HG03457 (cell line): ENCODE data around the gene MINDY4B.
"Not testable (repeated sequence)": the region's sequence is repeated elsewhere in the genome, so short reads cannot be mapped to it uniquely, and the experiment has no call there.

ENCODE experiments used
- ATAC-seq: cut with Tn5 transposase; IDR thresholded peaks from one replicate; pipeline ENCODE4 v1.9.1; 2021; ENCODE audit warnings: moderate number of reproducible peaks; ENCODE audit not compliant: unreplicated experiment

Gene MINDY4B

DNA sequence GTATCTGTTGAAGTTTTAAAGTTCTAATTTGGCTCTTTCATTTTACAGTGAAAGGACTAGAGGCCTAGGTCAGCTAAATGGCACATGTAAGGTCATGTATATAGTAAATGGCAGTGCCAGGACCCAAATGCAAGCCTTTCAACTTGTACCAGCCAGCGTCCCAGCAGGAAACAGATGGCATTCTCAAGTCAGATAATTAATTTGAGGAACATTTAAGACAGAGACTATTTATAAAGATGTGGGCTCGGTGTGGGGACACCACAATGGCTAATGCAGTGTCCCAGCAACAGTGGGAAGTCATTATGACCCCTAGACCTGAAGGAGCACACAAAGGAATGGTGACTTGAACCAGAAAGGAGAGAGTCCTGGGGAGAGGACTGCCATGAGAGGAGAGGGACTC lies 6.1 kb downstream of the MINDY4B start:
- ATAC-seq, result no peak

DNA sequence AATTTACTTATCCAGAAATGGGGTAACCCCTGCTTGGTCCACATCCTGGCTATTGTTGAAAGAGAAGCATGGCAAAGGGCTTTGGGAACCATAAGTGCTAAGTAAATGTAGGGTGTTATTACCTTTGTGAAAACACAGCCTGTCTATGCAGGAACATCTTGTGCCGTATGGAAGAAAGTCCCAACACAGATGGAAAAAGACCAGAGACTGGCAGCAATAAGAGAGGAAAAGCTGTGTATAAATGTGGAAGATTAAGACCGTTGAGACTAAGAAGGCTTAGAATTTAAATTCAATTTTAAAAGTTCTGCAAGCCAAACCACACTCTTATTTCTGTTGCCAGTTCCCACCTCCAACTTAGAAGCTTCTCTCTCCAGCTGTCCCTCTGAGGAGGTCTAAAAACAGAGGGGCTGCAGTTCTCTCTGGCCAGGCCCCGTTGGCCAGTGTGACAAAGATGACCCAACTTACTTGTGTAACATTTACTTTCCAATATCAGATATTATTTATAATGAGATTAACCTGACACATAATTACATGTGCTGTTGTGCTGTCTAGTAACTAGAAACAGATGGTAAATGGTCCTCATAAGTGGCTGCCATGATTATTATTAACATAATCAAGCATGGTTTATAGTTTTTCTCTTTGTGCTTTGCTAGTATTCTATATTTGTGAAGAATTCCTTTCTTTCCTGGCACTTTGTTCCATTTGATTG lies 7.0 kb downstream of the MINDY4B start:
- ATAC-seq, result no peak

GRCh38 chr3:150897592-150897991 lies 7.6 kb downstream of the MINDY4B start:
- no peak for ATAC-seq

DNA sequence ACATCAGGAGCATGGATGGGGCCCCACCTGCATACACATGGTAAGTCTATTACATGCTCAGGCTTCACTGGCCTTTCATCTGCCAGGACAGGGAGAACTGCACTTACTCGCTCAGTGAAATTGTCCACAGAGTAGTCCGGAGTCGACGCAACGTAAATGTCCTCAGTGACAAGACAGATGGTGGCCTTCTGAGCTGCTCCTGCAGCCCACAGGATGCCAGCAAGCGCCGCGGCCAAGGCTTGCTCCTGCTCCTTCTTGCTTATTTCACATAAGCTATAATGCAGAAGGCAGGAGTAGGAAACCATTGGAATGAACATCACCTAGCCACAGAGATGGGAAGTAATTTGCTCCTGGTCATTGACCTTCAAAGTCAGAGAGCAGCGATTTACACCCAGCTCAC lies 14.4 kb downstream of the MINDY4B start:
- ATAC-seq, result no peak

DNA sequence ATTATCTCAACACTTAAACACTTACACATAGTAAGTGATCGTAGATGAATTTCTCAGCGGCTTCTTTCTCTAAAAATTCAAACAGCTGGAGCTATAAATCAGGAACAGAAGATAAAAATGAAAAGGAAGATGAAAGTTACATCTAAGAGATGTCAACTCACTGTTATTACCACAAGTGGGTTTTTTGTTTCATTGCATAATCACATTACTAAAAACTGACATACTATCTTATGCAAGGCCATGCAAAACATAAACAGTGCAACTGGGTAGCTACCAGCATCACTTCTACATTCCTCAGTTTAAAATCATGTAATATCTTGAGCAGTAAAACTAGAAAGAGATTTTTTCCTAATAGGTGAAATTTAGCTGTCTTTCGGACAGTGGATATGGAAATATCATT lies 14.9 kb downstream of the MINDY4B start:
- no peak for ATAC-seq

- ATAC-seq, result no peak
These were observed 16.1 kb downstream of the MINDY4B start for GRCh38 chr3:150889106-150889505.

- no peak for ATAC-seq
These were observed 18.2 kb downstream of the MINDY4B start for GRCh38 chr3:150887031-150887430.

GRCh38 chr3:150885535-150885934 lies 19.7 kb downstream of the MINDY4B start:
- no peak for ATAC-seq

DNA sequence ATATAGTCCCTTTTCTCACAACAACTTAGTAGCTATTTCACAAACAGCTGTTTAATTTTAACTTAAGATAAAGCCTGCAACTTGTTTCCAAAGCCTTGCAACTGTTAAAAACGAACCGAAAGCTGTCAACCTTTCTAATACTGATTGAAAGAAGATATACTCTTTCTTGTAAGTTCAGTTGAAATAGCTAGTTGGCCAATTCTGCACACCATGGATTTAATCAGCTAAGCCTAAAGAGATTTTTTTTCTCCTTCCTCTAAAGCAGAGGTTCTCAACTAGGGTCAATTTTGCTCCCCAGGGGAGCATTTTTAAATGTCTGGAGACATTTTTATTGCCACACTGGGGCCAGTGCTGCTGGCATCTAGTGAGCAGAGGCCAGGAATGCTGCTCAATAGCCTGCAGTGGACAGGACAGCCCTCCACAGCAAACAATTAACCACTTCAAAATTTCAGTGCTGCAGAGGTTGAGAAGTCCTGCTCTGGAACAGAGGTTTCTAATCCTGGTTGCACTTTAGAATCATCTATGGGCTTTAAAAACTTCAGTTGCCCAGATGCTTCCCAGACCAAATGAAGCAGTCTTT lies 26.2 kb downstream of the MINDY4B start:
- ATAC-seq, result no peak

DNA sequence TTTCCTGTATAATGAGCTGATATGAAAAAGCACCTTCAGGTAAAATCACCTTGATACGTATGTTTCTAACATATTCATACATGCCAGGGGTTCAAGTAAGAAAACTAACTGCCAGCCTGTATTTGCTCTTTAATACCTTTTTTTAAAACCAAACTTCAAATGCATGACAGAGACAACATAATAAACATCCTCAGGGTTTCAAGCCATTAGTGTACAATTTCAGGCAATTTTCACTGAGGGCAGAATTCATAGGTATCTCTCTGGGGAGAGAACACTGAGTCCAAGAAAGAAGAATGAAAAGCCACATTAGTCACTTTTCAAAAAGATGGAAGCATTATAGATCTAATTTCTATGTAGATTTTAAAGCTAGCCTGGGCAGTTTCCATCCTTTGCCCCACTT lies 26.9 kb downstream of the MINDY4B start:
- no peak for ATAC-seq

GRCh38 chr3:150877303-150877702 lies 27.9 kb downstream of the MINDY4B start:
- no peak for ATAC-seq

DNA sequence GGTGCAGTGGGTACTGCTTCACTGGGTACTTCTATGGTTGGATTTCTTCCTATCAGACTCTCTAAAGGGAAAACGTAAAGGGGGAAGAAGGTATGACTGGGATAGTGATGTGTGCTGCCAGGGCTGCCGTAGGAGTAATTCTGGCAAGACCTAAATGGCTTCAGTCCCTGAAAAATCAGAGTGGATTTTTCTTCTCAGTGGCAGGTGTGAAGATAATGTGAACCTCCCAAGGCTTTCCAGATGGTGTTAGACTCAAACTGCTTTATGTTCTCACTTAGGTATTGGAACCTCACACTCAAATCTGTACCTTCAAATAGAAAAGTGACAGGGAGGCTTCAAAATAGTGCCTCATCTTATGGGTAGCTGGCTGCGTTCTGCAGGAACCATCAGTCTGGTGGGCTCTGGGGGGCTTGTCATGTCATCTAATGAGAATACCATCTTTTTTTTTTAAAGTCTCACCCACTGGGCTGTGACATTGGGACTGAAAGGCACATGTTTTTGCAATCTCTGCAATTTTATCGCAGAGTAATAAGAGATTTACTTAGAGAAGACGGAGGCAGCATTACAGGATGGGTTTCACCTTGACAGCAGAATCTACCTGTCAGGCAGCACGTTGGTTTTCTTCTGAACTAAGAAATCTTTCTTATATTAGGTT lies 28.5 kb downstream of the MINDY4B start:
- no peak for ATAC-seq

GRCh38 chr3:150875548-150875947 lies 29.7 kb downstream of the MINDY4B start:
- ATAC-seq, result no peak

DNA sequence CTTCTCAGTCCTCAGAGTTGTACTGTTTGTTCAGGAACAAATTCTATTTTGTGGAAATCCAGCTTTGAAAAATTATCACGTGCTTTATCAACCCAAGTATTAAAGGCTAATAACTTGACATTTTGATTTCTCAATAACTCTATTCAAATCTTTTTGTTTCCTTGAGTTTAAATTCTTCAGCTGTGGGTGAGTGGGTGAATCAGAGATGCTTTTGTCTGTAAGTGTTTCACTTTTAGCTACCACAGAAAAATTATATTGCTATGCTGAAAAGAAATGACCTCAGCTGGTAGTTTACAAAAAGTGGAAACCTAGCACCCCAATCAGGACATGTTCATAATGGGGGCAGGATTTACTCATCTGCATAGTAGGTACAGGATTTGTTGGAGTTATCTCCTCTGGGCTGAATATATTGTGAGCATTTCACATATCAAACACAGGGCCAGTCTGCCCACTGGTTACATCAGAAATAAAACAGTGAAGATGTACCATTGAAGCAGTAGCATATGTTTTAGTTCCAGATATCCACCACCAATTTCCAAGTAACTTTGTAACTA lies 30.5 kb downstream of the MINDY4B start:
- no peak for ATAC-seq

DNA sequence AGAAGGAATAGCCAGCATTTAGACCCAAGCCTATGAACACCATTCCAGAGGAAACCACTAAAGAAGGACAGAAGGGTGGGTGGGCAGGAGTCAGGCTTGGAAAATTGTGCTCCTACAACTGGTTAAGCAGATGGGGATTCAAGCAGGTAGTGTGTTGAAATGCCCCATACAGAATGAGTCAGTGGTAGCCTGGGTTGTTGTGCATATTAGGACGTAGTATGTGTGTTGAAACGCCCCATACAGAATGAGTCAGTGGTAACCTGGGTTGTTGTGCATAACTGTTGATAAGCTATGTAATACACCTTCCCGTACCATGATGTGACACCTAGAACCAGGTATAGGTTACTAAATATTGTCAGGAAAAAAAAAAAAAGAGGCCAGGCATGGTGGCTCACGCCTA lies 34.0 kb downstream of the MINDY4B start:
- ATAC-seq, result no peak

- no peak for ATAC-seq
These were observed 34.8 kb downstream of the MINDY4B start for GRCh38 chr3:150870406-150870805.

GRCh38 chr3:150868282-150868681 lies 37.0 kb downstream of the MINDY4B start:
- no peak for ATAC-seq

DNA sequence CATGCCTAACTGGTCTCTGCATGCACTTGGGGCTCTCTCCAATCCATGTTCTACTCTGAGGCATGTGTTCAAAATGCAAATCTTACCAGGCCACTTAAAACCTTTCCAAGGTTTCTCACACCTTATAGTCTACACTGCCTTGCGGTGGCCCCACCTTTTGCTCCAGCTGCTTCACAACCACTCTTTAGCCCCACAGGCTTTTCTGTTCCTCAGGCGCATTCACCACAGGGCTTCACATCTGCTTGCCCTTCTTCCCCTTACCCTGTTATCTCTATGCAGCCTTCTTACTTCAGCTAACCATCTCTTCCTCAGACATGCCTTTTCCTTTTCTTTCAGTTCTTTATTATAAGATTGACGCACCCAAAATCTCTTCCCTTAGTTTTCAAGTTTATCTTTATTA lies 37.8 kb downstream of the MINDY4B start:
- no peak for ATAC-seq

GRCh38 chr3:150863921-150864320 lies 41.3 kb downstream of the MINDY4B start:
- not testable (repeated sequence) for ATAC-seq

DNA sequence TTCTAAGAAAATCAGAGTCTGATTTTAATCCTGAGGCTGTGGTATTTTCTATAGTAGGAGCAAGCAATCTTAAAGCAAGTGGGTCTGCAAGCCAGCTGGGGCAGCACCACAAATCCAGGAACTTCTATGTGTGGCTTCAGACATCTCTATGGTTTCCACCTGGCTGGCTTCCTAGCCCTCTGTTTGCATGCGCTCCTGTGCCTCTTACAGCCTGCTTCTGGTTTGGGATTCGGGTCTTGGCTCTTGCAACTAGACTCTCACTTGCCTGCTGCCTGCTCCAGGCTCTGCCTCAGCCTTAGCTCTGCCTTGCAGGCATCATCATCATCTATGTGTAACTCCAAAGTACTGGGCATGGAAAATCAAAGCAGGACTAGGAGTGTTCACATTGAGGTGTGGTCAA lies 43.4 kb downstream of the MINDY4B start:
- ATAC-seq, result no peak

DNA sequence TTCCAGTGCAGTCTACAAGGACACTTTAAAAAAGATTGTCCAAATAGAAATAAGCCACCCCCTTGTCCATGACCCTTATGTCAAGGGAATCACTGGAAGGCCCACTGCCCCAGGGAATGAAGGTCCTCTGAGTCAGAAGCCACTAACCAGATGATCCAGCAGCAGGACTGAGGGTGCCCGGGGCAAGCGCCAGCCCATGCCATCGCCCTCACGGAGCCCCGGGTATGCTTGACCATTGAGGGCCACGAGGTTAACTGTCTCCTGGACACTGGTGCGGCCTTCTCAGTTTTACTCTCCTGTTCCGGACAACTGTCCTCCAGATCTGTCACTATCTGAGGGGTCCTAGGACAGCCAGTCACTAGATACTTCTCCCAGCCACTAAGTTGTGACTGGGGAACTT lies 47.3 kb downstream of the MINDY4B start:
- ATAC-seq, result not testable (repeated sequence)

DNA sequence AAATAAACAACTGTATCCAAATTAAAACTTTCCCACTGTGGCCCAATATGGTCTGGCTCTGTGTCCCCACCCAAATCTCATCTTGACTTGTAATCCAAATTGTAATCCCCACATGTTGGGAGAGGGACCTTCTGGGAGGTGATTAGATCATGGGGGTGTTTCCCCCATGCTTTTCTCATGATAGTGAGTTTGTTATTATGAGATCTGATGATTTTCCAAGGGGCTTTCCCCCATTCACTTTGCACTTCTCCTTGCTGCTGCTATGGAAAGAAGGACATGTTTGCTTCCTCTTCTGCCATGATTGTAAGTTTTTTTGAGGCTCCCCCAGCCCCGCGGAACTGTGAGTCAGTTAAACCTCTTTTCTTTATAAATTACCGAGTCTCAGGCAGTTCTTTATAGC lies 55.0 kb downstream of the MINDY4B start:
- no peak for ATAC-seq
